GM10266 (cell line): ENCODE data around the gene BRAT1.

ENCODE experiments used
- DNase-seq: peaks from one replicate; pipeline ENCODE4 v3.0.0; 2012; ENCODE audit errors: extremely low spot score
- TF ChIP-seq, protein P1 (sequence below): IDR thresholded peaks from 2 replicates; pipeline ENCODE4 v1.5.1; 2012; ENCODE audit warnings: mild to moderate bottlenecking, low read depth; ENCODE audit not compliant: control insufficient read depth, insufficient read depth; ENCODE audit errors: missing control alignments

BRAT1 gene

GRCh38 chr7:2520131-2520760, 35.1 kb downstream of the BRAT1 start:
- DNase-seq = peak; percentile 73
- TF ChIP-seq, protein P1, sequence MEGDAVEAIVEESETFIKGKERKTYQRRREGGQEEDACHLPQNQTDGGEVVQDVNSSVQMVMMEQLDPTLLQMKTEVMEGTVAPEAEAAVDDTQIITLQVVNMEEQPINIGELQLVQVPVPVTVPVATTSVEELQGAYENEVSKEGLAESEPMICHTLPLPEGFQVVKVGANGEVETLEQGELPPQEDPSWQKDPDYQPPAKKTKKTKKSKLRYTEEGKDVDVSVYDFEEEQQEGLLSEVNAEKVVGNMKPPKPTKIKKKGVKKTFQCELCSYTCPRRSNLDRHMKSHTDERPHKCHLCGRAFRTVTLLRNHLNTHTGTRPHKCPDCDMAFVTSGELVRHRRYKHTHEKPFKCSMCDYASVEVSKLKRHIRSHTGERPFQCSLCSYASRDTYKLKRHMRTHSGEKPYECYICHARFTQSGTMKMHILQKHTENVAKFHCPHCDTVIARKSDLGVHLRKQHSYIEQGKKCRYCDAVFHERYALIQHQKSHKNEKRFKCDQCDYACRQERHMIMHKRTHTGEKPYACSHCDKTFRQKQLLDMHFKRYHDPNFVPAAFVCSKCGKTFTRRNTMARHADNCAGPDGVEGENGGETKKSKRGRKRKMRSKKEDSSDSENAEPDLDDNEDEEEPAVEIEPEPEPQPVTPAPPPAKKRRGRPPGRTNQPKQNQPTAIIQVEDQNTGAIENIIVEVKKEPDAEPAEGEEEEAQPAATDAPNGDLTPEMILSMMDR = no peak

DNA sequence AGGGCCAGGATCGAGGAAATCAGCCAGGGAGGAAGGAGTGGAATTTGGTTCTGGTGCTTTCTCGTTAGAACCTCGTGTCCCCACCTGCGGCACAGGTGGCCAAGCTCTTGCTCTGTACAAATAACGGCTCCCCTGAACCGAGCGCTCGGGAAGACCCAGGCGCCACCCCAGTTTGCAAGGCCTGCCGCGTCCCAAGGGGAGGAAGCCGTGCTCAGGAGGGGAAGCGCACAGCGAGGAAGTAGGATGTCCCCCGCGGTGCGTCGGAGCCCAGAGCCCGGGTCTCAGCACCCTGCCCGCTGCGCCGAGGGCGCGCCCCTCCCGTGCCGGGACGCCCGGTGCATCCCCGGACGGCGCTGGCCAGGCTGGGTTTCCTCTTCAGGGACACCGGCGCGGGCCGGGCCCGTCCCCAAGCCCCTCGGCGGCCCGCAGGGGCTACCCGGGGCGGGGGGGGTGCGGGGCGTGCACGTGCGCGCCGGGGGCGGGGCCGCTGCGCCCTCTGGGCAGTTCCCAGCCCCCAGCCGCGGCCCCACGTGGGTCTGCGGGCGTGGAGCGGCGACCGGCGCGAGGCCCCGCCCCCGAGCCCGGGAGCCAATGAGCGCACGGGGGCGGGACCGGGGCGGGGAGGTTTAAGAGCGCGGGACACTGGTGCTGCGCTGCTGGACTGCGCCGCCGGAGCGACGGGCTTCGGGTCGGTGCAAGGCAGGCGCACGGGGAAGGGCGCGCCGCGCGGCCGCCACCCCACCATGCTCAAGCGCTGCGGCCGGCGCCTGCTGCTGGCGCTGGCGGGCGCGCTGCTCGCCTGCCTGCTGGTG, 36.0 kb downstream of the BRAT1 start, which contains the start of gene LFNG:
TSS of gene LFNG (plus strand) at position 656 of the 812 bp plus-strand sequence. CDS start at position 744, 88 bp downstream.
- peak; percentile 100 for DNase-seq
- TF ChIP-seq, protein P1 = no peak

- no peak for DNase-seq
- TF ChIP-seq, protein P1 = no peak
Observed at GRCh38 chr7:2518737-2519118, 36.6 kb downstream of the BRAT1 start.

- TF ChIP-seq, protein P1 = no peak
- DNase-seq = no peak
Observed at GRCh38 chr7:2517678-2518507, 37.4 kb downstream of the BRAT1 start.

- DNase-seq = no peak
Observed at GRCh38 chr7:2517026-2517425, 38.3 kb downstream of the BRAT1 start.

GRCh38 chr7:2516194-2516555, 39.1 kb downstream of the BRAT1 start:
- TF ChIP-seq, protein P1 = no peak
- no peak for DNase-seq

More at GRCh38 chr7:2517026-2517425, 38.3 kb downstream of the BRAT1 start:
- TF ChIP-seq, protein P1 = no peak
